Ishikawa (cell line): ENCODE measurements around the gene NDUFA5.

Experiments
- EP300 ChIP-seq: IDR thresholded peaks from 2 replicates; pipeline ENCODE4 v1.6.1; 2012; ENCODE audit warnings: borderline replicate concordance
- FOXM1 ChIP-seq: IDR thresholded peaks from 2 replicates; pipeline ENCODE4 v1.6.1; 2012; ENCODE audit warnings: low read depth, borderline replicate concordance
- MAX ChIP-seq: IDR thresholded peaks from 2 replicates; pipeline ENCODE4 v1.6.1; 2012
- TAF1 ChIP-seq: IDR thresholded peaks from 2 replicates; pipeline ENCODE4 v1.6.1; 2012; ENCODE audit warnings: low read depth, mild to moderate bottlenecking
- USF1 ChIP-seq: IDR thresholded peaks from 2 replicates; pipeline ENCODE4 v1.6.1; 2012

- TF ChIP-seq FOXM1 (no peak), EP300 (no peak), TAF1 (no peak), MAX (no peak), USF1 (no peak)
Measured at GRCh38 chr7:123528265-123528664, 29.4 kb downstream of the NDUFA5 start.
